HUES64 (cell line): Measurements from ENCODE around the gene PPM1A. TPM values are rescaled to one million over a fixed set of nuclear protein-coding genes. Genes with fewer than 3 reads are reported as not detected.

Experiments
- H3K27ac ChIP-seq: 2 replicates; pipeline ENCODE4 v1.7.0; 2013; ENCODE audit warnings: low read depth, low read length, inconsistent platforms
- H3K27me3 ChIP-seq: 2 replicates; pipeline ENCODE4 v1.6.1; 2013; ENCODE audit warnings: mild to moderate bottlenecking, low read length; ENCODE audit not compliant: insufficient read depth
- H3K36me3 ChIP-seq: 2 replicates; pipeline ENCODE4 v1.6.1; 2013; ENCODE audit warnings: mild to moderate bottlenecking, low read length; ENCODE audit not compliant: insufficient read depth
- H3K4me1 ChIP-seq: 2 replicates; pipeline ENCODE4 v1.6.1; 2013; ENCODE audit warnings: mild to moderate bottlenecking, low read length, moderate library complexity; ENCODE audit not compliant: insufficient read depth
- H3K4me3 ChIP-seq: 2 replicates; pipeline ENCODE4 v1.5.1; 2013; ENCODE audit warnings: mild to moderate bottlenecking, low read length, moderate library complexity
- H3K9ac ChIP-seq: 2 replicates; pipeline ENCODE4 v1.6.1; 2013; ENCODE audit warnings: mild to moderate bottlenecking, low read depth, low read length
- H3K9me3 ChIP-seq: 2 replicates; pipeline ENCODE4 v1.6.1; 2013; ENCODE audit warnings: low read depth, low read length; ENCODE audit not compliant: insufficient read depth
- WGBS: fragments of 150-250, 120-280 bp; methylation state at CpG from one replicate; pipeline ENCODE4 v1.1.7; 2013; ENCODE audit warnings: missing lambda C conversion rate; 5-methylcytosine and 5-hydroxymethylcytosine counted together
- polyA plus RNA-seq, 2 experiments: library from polyadenylated mRNA; stranded (reverse); fragments of 50-300 nt; gene quantifications; one replicate each; pipeline ENCODE4 v1.2.3, GENCODE V29; 2013

The PPM1A gene
- 31.1 TPM for polyA plus RNA-seq (2013, experiment 1 of 2)
- 28.4 TPM for polyA plus RNA-seq (2013, experiment 2 of 2)

- Histone ChIP-seq H3K4me1 (peaks cover 46% of the 10 kb centered on the region), H3K9me3 (no peaks in the 10 kb centered on the region), H3K27ac (peak within 1 kb of the TSS; percentile 99), H3K36me3 (no peaks in the 10 kb centered on the region), H3K9ac (peak within 1 kb of the TSS; percentile 96), H3K4me3 (peak within 1 kb of the TSS; percentile 97), H3K27me3 (no peaks in the 10 kb centered on the region)
- 1% methylated on average over 72 of the region's 74 CpGs for WGBS
These were observed at the start of gene PPM1A for GRCh38 chr14:60248697-60249318. Gene PPM1A (plus strand): TSS chr14:60249221. CDS start chr14:60282704, 33,483 bp downstream.

DNA sequence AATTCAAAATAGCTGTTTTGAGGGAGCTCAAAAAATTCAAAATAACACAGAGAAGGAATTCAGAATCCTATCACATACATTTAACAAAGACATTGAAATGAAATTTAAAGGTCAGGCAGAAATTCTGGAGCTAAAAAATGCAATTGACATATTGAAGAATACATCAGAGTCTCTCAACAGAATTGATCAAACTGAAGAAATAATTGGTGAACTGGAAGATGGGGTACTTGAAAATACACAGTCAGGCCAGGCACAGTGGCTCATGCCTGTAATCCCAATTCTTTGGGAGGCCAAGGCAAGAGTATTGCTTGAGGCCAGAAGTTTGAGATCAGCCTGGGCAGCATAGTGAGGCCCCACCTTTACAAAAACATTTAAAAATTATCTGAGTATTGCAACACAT lies 49.7 kb upstream of the PPM1A start:
- Histone ChIP-seq H3K4me1 (peaks cover 9% of the 10 kb centered on the region), H3K4me3 (no peak overlapping the region), H3K27ac (no peak overlapping the region), H3K9ac (no peak overlapping the region), H3K27me3 (no peaks in the 10 kb centered on the region), H3K36me3 (no peaks in the 10 kb centered on the region), H3K9me3 (no peaks in the 10 kb centered on the region)

DNA sequence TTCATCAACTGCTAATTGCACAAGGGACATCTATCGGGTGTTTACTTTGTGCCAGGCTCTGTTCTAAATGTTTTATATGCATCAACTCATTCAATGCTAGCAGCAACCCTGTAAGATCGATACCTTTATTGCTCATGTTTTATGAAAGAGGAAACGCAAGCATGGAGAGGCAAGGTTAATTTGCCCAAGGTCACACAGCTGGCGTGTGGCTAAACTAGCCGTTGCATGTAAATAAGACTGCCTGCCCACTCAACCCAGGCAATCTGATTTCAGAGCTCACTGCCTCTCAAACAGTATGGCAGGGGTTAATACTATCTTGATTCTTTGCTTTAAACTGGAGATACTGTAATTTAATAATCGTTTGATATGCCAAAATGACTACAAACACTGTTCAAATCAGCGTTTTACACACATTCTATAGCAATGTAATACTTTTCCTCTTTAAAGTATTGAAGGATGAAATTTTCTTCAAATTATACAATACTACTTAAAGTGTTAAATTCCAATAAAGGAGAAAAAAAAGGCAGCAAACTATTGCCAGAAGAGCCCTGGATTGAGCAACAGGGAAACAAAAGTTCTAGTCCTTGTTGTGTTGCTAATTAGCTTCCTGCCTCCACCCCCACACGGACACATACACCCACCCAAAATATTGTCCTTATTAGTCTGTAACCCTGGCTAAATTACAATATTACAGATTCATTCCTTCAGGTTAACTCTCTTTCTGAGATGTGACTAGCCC lies 44.7 kb upstream of the PPM1A start:
- WGBS, result 71% methylated on average over 6 of the region's 8 CpGs

DNA sequence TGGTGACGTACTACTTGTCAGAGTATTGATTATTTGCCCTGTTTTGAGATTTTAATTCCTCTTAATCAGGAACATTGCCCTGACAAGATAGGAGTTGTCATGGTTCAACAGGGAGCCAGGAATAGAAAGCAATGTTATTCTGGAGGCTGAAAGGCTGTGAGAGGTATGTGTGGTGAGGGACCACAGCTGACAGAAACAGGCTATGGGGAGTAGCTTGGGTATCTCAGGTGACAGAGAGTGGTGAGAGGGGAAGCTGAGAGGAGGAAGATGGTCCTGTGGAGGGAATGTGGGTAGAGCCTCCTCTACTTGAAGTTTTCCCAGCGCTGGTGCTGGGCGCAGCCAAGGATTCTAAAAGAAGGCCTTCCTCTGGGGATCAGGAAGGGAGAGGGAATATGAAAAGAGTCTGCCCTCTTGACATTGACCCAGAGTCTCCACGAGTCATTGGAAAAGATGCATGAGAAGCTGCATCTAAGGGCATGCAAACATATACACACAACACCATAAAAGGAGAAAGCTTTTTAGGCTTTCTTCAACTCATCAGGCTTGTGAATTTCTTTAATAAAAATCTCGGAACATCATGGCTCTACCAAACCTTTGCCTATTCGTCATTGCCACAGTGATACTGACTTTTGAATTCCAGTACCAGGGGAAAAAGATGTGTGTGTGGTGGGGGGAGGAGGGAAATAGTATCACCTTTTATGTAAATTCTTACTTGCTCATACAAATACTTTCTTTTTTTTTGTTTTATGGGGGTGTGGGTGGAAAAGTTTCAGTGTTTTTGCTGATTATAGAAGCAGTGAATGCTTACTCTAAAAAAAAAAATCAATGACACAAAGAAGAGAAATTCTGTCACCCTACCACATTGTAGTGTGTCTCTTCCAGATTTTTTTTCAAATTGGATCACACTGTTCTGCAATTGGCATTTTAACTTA lies 43.9 kb upstream of the PPM1A start:
- peak overlapping the region; percentile 25; the same call in 1 of the 2 replicates for H3K27ac ChIP-seq

More for the DNA sequence above, 44.7 kb upstream of the PPM1A start:
- Histone ChIP-seq H3K27ac (peak overlapping the region; percentile 25; the same call in 1 of the 2 replicates), H3K4me3 (no peak overlapping the region), H3K27me3 (no peaks in the 10 kb centered on the region), H3K9ac (no peak overlapping the region), H3K4me1 (peaks cover 21% of the 10 kb centered on the region), H3K36me3 (no peaks in the 10 kb centered on the region), H3K9me3 (no peaks in the 10 kb centered on the region)

DNA sequence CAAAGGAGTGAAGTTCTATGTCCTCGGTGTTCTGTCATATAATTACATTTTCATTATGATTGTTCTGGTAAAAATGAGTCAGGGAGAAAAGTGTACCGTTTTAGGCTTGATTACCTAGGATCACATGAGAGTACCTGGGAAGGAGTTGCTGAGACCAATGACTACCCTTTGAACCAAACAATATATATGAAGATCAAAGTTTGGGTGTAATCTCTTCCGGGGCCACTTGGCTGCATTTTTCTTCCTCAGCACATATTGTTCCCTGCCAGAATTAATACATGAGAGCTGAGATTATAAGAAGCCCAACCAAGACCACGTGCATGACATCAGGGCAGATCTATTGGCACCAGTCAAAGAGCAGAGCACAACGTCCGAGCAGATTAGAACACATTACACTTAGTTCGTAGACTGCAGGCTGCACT lies 42.8 kb upstream of the PPM1A start:
- H3K27me3 ChIP-seq, result no peaks in the 10 kb centered on the region
- H3K36me3 ChIP-seq, result no peaks in the 10 kb centered on the region
- no peak overlapping the region for H3K4me3 ChIP-seq

More for the DNA sequence above, 43.9 kb upstream of the PPM1A start:
- Histone ChIP-seq H3K9me3 (no peaks in the 10 kb centered on the region), H3K36me3 (no peaks in the 10 kb centered on the region), H3K27me3 (no peaks in the 10 kb centered on the region), H3K4me1 (peaks cover 21% of the 10 kb centered on the region), H3K4me3 (no peak overlapping the region), H3K9ac (no peak overlapping the region)
- WGBS, result 79% methylated on average over 6 of the region's 6 CpGs

DNA sequence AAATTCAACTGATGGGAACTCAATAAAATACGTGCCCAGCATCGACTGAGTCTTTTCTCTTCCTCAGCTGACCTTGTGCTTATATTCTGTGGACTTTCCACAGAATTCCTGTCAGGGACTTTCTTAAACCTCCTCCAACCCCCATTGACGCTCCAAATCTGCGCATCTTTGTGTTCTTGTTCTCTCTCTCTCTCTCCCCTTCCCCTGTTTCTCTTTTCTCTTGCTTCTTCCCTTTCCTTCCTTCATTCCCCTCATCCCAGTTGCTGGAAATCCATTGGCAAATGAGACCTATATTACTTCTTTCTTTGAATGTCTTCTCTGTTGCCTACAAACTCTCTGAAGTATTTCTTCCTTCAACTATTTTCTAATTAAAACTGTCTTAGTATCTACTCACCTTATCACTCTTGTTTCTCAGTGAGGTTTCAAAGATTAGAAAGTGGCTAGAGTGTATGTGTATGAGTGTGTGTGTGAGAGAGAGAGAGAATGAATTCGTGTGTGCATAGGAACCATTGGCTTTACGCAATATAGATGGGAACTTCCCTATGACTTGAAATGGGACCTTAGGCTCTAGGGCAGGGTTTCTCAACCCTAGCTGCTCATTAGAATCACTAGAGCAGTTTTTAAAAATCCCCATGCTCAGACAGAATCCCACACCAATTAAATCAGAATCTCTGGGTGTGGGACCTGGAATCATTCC lies 42.0 kb upstream of the PPM1A start:
- H3K9me3 ChIP-seq, result no peaks in the 10 kb centered on the region
- H3K4me3 ChIP-seq, result no peak overlapping the region
- H3K4me1 ChIP-seq, result peaks cover 33% of the 10 kb centered on the region
- no peaks in the 10 kb centered on the region for H3K27me3 ChIP-seq
- no peaks in the 10 kb centered on the region for H3K36me3 ChIP-seq
- H3K27ac ChIP-seq, result no peak overlapping the region
- H3K9ac ChIP-seq, result no peak overlapping the region
- 94% methylated on average over 6 of the region's 6 CpGs for WGBS

More for the DNA sequence above, 42.8 kb upstream of the PPM1A start:
- H3K4me1 ChIP-seq, result peaks cover 26% of the 10 kb centered on the region
- H3K27ac ChIP-seq, result no peak overlapping the region
- H3K9ac ChIP-seq, result no peak overlapping the region
- WGBS, result 93% methylated on average over 5 of the region's 7 CpGs
- H3K9me3 ChIP-seq, result no peaks in the 10 kb centered on the region

DNA sequence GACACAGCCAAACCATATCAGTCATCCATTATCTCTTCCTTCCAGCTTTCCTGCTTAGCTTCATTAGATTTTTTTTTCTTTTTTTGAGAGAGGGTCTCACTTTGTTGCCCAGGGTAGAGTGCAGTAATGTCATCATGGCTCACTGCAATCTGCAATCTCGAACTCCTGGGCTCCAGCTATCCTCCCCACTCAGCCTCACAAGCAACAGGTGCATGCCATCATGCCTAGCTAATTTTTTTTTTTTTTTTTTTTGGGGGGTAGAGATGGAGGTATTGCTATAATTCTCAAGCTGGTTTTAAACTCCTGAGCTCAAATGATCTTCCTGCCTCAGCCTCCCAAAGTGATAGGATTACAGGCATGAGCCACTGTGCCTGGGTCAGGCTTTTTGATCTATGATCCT lies 38.3 kb upstream of the PPM1A start:
- Histone ChIP-seq H3K4me1 (peaks cover 14% of the 10 kb centered on the region), H3K9me3 (no peaks in the 10 kb centered on the region), H3K27me3 (no peaks in the 10 kb centered on the region), H3K4me3 (no peak overlapping the region), H3K9ac (no peak overlapping the region), H3K27ac (no peak overlapping the region), H3K36me3 (no peaks in the 10 kb centered on the region)
- WGBS, result 50% methylated on average over 1 of the region's 1 CpG

DNA sequence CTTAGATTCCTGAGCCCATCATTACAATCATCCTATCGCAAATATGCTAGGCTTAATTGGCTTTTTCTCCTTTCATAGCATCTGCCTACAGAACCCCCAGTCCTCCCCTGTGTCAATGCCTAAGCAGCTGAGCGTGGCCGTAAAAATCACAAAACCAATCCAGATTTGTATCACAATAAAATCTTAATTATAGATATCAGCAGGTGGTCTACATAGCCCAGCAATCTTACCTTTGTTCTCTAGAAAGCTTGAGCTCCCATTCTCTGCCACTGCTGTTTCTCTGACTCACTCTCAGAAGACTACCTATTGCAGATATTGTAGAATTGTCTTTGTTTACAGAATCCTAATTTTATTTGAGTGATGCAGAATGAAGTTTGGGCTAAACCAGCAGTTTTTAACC lies 37.9 kb upstream of the PPM1A start:
- Histone ChIP-seq H3K36me3 (no peaks in the 10 kb centered on the region), H3K9me3 (no peaks in the 10 kb centered on the region), H3K9ac (no peak overlapping the region), H3K27me3 (no peaks in the 10 kb centered on the region), H3K4me3 (no peak overlapping the region), H3K27ac (no peak overlapping the region), H3K4me1 (peaks cover 12% of the 10 kb centered on the region)
- WGBS, result 75% methylated on average over 3 of the region's 3 CpGs

GRCh38 chr14:60212503-60213371 lies 36.3 kb upstream of the PPM1A start:
- WGBS, result 91% methylated on average over 5 of the region's 5 CpGs

GRCh38 chr14:60214003-60214402 lies 35.0 kb upstream of the PPM1A start:
- H3K27ac ChIP-seq, result no peak overlapping the region
- peaks cover 12% of the 10 kb centered on the region for H3K4me1 ChIP-seq
- no peak overlapping the region for H3K4me3 ChIP-seq
- H3K9ac ChIP-seq, result no peak overlapping the region
- H3K9me3 ChIP-seq, result no peaks in the 10 kb centered on the region
- H3K36me3 ChIP-seq, result no peaks in the 10 kb centered on the region
- no peaks in the 10 kb centered on the region for H3K27me3 ChIP-seq
- 89% methylated on average over 3 of the region's 3 CpGs for WGBS

More at GRCh38 chr14:60212503-60213371, 36.3 kb upstream of the PPM1A start:
- H3K9me3 ChIP-seq, result no peaks in the 10 kb centered on the region
- no peak overlapping the region for H3K4me3 ChIP-seq
- H3K9ac ChIP-seq, result no peak overlapping the region
- H3K27ac ChIP-seq, result no peak overlapping the region
- H3K36me3 ChIP-seq, result no peaks in the 10 kb centered on the region
- H3K27me3 ChIP-seq, result no peaks in the 10 kb centered on the region
- H3K4me1 ChIP-seq, result peaks cover 12% of the 10 kb centered on the region
